Activated T-cell treated with anti-CD3 and anti-CD28 coated beads, Interleukin-2, amount 50 U/mL, for 4 hours (primary cell): ENCODE results near the gene CCNE1. TPM values are rescaled to one million over a fixed set of nuclear protein-coding genes. Genes with fewer than 3 reads are reported as not detected.
"Not testable (repeated sequence)": the region's sequence is repeated elsewhere in the genome, so short reads cannot be mapped to it uniquely, and the experiment has no call there.

Experiments used
- ATAC-seq, 2 donors: fragments of 200-7000 bp; cut with Tn5 transposase; one replicate each; pipeline ENCODE4 v1.10.0; 2021
- DNase-seq: peaks from one replicate; pipeline ENCODE4 v3.0.0-alpha.2; 2020
- H3K27me3 Mint-ChIP-seq: one replicate; pipeline ENCODE4 v1.8.0; 2021; ENCODE audit warnings: low read depth, mixed read lengths
- H3K36me3 Mint-ChIP-seq: one replicate; pipeline ENCODE4 v1.8.0; 2022; ENCODE audit warnings: mixed read lengths; ENCODE audit not compliant: insufficient read depth
- H3K4me1 Mint-ChIP-seq: one replicate; pipeline ENCODE4 v1.8.0; 2021; ENCODE audit warnings: low read depth, mixed read lengths
- H3K4me3 Mint-ChIP-seq: one replicate; pipeline ENCODE4 v1.8.0; 2021; ENCODE audit warnings: mild to moderate bottlenecking, moderate library complexity, mixed read lengths
- H3K9me3 Mint-ChIP-seq: one replicate; pipeline ENCODE4 v1.8.0; 2021; ENCODE audit warnings: mixed read lengths
- total RNA-seq, 3 donors: library from RNA; stranded (reverse); gene quantifications; one replicate each; pipeline ENCODE4 v1.2.1, GENCODE V29; 2021

The CCNE1 gene
- total RNA-seq, 3 donors from 2014 or later, result 17.4 to 30.2 (median 26.7) TPM

DNA sequence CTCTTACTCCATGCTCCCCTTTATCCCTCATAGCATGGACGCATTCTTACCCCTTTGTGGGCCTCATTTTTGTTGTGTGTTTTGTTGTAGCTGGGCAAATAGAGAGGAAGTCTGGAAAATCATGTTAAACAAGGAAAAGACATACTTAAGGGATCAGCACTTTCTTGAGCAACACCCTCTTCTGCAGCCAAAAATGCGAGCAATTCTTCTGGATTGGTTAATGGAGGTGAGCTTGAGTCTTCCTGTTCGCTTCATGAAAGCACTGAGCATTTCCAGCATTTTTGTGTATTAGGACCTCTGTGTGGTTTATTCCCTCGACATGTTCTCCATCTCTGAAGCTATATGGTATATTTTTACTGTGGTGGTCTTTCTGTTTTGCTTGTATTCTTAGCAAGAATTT lies 5.5 kb downstream of the CCNE1 start:
- peaks cover 4% of the 10 kb centered on the region for H3K4me1 Mint-ChIP-seq

DNA sequence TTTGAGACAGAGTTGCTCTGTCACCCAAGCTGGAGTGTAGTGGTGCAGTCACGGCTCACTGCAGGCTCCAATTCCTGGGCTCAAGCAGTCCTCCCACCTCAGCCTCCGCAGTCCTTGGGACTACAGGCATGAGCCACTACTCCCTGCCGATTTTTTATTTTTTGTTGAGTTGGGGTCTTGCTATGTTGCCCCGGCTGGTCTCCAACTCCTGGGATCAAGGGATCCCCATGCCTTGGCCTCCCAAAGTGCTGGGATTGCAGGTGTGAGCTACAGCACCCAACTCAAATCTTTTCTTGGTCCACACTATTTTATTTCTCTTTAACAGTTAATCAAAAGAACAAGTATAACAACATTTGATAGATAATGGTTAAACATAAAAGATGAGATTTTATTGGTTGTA lies 7.5 kb downstream of the CCNE1 start:
- no peaks in the 10 kb centered on the region for H3K27me3 Mint-ChIP-seq
- H3K36me3 Mint-ChIP-seq, result peaks cover 11% of the 10 kb centered on the region
- no peaks in the 10 kb centered on the region for H3K4me1 Mint-ChIP-seq
- H3K4me3 Mint-ChIP-seq, result no peak overlapping the region
- H3K9me3 Mint-ChIP-seq, result no peaks in the 10 kb centered on the region
- ATAC-seq (no peak), DNase-seq (no peak)

More for the DNA sequence above, 5.5 kb downstream of the CCNE1 start:
- Mint-ChIP-seq H3K4me3 (no peak overlapping the region), H3K9me3 (no peaks in the 10 kb centered on the region), H3K27me3 (no peaks in the 10 kb centered on the region), H3K36me3 (peaks cover 10% of the 10 kb centered on the region)
- DNase-seq (no peak), ATAC-seq (no peak)

DNA sequence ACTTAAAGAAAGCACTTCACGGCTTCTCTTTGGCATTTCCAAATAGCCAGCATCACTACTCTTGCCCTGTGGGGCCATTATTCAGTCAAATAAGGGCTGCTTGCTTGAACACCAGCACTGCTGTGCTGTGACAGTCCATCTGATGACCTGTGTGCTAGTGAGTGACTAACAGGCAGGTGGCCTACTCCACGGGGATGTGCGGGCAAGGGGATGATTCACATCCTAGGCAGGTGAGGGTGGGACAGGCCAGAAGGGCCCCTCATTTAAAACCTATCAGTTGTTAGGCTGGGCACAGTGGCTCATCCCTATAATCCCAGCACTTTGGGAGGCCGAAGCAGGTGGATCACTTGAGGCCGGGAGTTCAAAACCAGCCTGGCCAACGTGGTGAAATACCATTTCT lies 8.2 kb downstream of the CCNE1 start:
- Mint-ChIP-seq H3K4me1 (no peaks in the 10 kb centered on the region), H3K4me3 (no peak overlapping the region), H3K27me3 (no peaks in the 10 kb centered on the region), H3K9me3 (no peaks in the 10 kb centered on the region), H3K36me3 (peaks cover 11% of the 10 kb centered on the region)
- ATAC-seq, result no peak
- DNase-seq, result no peak

DNA sequence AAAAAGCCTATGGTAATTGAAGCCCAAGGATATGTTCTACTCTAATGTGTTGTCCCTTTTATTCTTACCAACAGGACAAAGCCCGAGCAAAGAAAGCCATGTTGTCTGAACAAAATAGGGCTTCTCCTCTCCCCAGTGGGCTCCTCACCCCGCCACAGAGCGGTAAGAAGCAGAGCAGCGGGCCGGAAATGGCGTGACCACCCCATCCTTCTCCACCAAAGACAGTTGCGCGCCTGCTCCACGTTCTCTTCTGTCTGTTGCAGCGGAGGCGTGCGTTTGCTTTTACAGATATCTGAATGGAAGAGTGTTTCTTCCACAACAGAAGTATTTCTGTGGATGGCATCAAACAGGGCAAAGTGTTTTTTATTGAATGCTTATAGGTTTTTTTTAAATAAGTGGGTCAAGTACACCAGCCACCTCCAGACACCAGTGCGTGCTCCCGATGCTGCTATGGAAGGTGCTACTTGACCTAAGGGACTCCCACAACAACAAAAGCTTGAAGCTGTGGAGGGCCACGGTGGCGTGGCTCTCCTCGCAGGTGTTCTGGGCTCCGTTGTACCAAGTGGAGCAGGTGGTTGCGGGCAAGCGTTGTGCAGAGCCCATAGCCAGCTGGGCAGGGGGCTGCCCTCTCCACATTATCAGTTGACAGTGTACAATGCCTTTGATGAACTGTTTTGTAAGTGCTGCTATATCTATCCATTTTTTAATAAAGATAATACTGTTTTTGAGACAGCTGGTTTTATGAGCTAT lies 12.0 kb downstream of the CCNE1 start:
- no peaks in the 10 kb centered on the region for H3K27me3 Mint-ChIP-seq
- DNase-seq, result no peak
- H3K4me3 Mint-ChIP-seq, result no peak overlapping the region
- H3K36me3 Mint-ChIP-seq, result peaks cover 11% of the 10 kb centered on the region
- no peaks in the 10 kb centered on the region for H3K9me3 Mint-ChIP-seq
- H3K4me1 Mint-ChIP-seq, result no peaks in the 10 kb centered on the region
- ATAC-seq, result no peak

DNA sequence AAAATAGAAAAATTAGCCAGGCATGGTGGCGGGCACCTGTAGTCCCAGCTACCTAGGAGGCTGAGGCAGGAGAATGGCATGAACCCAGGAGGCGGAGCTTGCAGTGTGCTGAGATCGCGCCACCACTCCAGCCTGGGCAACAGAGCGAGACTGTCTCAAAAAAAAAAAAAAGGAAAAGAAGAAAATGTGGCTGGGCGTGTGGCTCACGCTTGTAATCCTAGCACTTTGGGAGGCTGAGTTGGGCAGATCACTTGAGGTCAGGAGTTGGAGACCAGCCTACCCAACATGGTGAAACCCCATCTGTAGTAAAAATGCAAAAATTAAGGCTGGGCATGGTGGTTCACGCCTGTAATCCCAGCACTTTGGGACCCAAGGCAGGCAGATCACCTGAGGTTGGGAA lies 13.5 kb downstream of the CCNE1 start:
- DNase-seq, H3K9me3 Mint-ChIP-seq, H3K27me3 Mint-ChIP-seq, H3K4me3 Mint-ChIP-seq, ATAC-seq, H3K4me1 Mint-ChIP-seq: not testable (repeated sequence)
- H3K36me3 Mint-ChIP-seq, result peaks cover 11% of the 10 kb centered on the region

DNA sequence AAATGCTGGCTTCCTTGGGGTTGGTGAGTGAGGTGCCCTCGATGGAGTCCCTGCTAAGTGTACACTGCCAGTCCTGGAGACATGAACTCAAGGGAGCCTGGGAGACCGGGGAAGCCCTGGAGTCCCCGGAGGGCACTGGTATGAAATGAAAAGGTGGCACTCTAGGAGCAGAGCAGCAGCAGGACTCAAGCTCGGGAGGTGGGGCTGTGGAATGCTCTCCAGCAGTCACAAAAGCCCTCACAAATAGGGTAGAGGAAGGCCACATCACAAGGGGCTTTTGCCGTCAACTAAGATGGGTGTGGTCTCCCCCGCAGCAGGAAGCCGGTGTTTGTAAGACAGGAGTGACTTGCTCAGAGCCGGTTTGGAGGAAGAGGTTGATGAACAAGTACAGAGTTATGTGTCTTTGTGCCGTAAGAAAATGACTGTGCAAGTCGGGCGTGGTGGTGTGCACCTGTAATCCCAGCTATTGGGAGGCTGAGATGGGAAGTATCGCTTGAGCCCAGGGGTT lies 19.3 kb downstream of the CCNE1 start:
- peak overlapping the region; percentile 75 for H3K4me3 Mint-ChIP-seq
- no peaks in the 10 kb centered on the region for H3K27me3 Mint-ChIP-seq

DNA sequence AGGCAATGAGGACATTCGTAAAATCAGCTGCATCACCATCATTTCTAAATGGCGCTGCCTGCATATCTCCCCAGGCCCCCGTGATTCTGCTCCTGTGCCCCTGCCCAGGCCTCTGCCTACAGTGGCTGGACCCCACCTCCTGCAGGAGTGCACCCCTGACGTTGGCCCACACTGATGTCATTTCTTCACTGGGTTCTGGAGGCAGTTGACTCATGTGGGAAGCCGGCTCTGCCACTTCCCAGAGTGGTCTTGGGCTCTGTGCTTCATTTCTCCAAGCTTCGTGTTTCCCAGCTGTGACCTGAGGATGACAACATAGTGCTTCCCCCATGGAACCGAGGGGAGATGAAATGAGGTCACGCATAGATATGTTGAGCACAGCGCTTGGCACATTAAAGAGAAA lies 19.9 kb downstream of the CCNE1 start:
- Mint-ChIP-seq H3K4me3 (peak overlapping the region; percentile 75), H3K36me3 (no peaks in the 10 kb centered on the region), H3K4me1 (peaks cover 50% of the 10 kb centered on the region), H3K27me3 (no peaks in the 10 kb centered on the region), H3K9me3 (no peaks in the 10 kb centered on the region)
- ATAC-seq (no peak), DNase-seq (no peak)

More for the DNA sequence above, 19.3 kb downstream of the CCNE1 start:
- Mint-ChIP-seq H3K9me3 (no peaks in the 10 kb centered on the region), H3K4me1 (peaks cover 45% of the 10 kb centered on the region), H3K36me3 (no peaks in the 10 kb centered on the region)
- peak; percentile 49 for DNase-seq
- ATAC-seq, result peak; percentile 97 to 98

DNA sequence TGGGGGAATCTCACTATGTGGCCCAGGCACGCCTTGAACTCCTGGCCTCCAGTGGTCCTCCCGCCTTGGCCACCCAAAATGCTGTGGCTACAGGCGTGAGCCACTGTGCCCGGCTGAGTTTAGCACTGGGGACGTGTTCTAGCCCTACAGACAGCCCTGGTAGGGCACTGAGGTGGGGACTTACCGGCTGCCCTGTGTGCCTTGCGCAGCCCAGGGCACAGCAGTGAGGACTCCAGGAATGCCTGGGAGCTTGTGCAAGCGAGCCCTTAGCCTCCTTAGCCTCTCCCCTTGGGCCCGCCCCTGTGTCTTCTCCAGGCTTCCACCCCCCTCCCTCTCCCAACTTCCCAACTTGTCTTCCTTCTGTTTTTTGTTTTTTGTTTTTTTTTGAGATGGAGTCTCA lies 21.0 kb downstream of the CCNE1 start:
- Mint-ChIP-seq H3K4me1 (peaks cover 61% of the 10 kb centered on the region), H3K27me3 (no peaks in the 10 kb centered on the region), H3K36me3 (no peaks in the 10 kb centered on the region), H3K9me3 (no peaks in the 10 kb centered on the region), H3K4me3 (no peak overlapping the region)
- no peak for ATAC-seq
- DNase-seq, result no peak

DNA sequence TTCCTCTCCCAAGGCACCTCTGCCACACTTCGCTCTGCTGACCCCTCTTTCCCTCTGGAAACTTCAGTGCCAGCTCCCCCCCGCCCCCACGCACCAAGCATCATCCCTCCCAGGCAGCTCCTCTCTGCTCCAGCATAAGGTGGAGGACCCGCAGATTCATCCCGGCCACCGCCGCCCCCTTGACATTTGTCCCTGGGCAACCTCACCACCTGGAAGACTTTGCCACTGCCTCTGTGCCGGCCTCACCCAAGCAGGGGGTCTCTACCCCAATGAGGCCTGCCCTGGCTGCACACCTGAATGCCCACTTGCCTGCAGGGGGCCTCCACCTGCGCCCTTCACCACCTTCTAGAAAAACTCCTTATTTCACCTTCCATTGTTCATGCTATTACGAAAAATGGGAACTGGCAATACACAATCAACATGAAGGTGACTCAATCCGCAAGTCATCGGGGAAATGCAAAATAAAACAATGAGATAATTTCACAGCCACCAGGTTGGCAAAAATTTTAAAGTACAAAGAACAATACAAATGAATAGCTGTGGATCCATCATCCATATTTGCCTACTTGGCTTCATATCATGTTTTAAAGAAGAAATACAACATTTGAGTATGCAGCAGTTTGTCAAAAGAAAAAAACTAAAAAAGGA lies 21.9 kb downstream of the CCNE1 start:
- ATAC-seq, result no peak
- no peaks in the 10 kb centered on the region for H3K27me3 Mint-ChIP-seq
- H3K4me1 Mint-ChIP-seq, result peaks cover 66% of the 10 kb centered on the region
- DNase-seq, result no peak
- H3K9me3 Mint-ChIP-seq, result no peaks in the 10 kb centered on the region
- no peak overlapping the region for H3K4me3 Mint-ChIP-seq
- no peaks in the 10 kb centered on the region for H3K36me3 Mint-ChIP-seq

DNA sequence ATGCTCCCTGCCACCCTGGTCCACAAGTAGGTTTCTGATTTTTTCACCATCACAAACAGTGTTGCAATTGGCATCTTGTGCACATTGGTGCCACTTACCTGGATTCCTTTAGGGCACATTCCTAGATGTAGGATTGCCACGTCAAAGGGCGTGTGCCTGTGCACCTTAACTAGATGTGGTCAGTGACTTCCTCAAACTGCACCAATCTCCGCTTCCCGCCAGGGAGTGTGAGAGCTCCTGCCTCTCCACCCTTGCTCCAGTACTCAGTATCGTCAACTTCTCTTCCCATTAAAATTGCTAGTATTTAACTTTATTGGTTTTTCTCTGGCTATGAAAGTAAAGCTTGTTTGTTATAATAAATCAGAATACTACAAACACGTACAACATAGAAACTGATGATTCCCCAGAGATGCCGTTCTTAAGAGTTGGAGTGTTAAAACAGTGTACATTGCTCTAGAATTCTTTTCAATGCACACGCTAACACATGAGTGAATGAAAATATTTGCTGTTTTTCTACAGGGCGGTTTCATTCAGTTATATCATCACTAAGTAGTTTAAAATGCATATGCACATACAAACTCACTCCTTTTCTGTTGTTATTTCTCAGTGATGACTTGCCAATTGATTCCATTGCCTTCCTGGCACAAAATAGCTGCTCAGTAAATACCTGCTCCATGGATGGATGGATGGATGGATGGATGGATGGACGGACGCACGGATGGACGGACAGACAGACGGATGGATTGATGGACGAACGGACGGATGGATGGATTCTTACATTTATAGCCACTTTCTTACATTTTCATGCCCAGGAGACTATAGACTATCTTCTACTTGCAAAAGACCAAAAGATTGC lies 23.4 kb downstream of the CCNE1 start:
- DNase-seq (no peak), ATAC-seq (no peak)
- Mint-ChIP-seq H3K9me3 (no peaks in the 10 kb centered on the region), H3K27me3 (no peaks in the 10 kb centered on the region), H3K4me1 (peaks cover 63% of the 10 kb centered on the region), H3K36me3 (no peaks in the 10 kb centered on the region), H3K4me3 (no peak overlapping the region)

DNA sequence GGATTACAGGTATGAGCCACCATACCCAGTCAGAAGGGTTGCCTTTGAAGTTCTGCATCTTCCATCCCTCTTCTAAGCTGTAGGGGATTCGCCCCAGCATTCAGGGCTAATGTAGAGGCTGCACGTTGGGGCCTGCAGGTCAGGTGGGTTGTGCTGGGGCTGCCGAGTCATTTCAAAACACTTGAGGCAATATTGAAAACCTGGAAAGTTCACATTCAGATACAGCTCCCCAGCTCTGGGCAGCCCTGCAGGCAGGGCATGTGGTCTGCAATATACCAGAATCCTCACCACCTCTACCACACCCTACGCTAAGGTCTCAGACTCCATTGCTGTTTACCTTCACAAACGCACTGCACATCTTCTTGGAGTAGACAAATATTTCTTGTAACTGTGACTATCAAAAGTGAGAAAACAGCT lies 24.6 kb downstream of the CCNE1 start:
- H3K4me3 Mint-ChIP-seq, result no peak overlapping the region
- DNase-seq (no peak), ATAC-seq (peak; percentile 6 to 26)
- H3K9me3 Mint-ChIP-seq, result no peaks in the 10 kb centered on the region
- no peaks in the 10 kb centered on the region for H3K27me3 Mint-ChIP-seq
- no peaks in the 10 kb centered on the region for H3K36me3 Mint-ChIP-seq
- H3K4me1 Mint-ChIP-seq, result peaks cover 51% of the 10 kb centered on the region

DNA sequence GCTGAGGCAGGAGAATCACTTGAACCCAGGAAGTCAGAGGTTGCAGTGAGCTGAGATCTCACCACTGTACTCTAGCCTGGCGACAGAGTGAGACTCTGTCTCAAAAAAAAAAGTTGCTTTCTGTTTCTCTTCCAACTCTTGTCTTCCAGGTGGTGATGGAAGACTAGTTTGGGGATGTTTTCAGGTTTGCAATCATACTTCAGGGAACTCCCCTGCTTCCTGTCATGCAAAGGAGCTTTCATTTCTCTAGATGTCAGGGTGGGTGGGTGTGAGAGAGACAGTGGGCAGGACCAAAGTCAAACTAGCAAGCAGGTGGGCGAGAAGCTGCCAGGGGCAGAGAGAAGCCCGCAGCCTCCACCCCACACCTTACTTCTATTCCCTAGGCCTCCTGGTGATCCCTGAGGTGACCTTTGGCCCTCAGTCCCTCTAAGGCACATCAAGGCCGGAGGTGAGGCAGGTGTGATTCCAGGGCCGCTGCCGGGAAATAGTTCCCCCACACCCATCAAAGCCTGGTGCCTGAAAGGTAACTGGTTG lies 25.7 kb downstream of the CCNE1 start:
- Mint-ChIP-seq H3K4me3 (peak overlapping the region; percentile 54), H3K27me3 (peaks cover 3% of the 10 kb centered on the region), H3K9me3 (no peaks in the 10 kb centered on the region), H3K36me3 (no peaks in the 10 kb centered on the region), H3K4me1 (peaks cover 43% of the 10 kb centered on the region)
- ATAC-seq (peak; percentile 91 to 94), DNase-seq (peak; percentile 18)

DNA sequence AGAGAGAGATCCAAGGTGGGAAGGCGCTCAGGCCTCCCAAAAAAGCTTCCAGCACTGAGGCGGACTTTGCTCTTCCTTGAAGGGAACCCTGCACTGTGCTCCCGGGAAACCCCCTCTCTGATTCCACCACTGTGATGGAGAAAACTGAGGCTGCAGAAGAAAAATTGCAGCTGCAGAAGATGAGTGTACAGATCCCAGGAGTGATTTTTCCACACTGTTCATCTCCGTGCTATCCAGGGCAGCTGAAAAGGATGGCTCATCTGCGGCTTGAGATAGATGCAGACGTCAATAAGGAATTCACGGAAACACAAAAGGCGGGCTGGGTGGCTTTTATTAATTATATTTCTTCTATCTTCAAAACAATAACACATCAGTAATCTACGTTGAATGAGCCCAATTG lies 26.2 kb downstream of the CCNE1 start:
- ATAC-seq, result no peak
- no peak overlapping the region for H3K4me3 Mint-ChIP-seq
- no peak for DNase-seq
- peaks cover 3% of the 10 kb centered on the region for H3K27me3 Mint-ChIP-seq
- H3K36me3 Mint-ChIP-seq, result no peaks in the 10 kb centered on the region
- H3K9me3 Mint-ChIP-seq, result no peaks in the 10 kb centered on the region
- H3K4me1 Mint-ChIP-seq, result peaks cover 40% of the 10 kb centered on the region
